PC-9 (cell line): ENCODE measurements around the gene TRABD2B. TPM values are rescaled to one million over a fixed set of nuclear protein-coding genes. Genes with fewer than 3 reads are reported as not detected.

Source experiments
- BruUV-seq: library from RNA; stranded (reverse); fragments of 400-500 nt; replicated peaks from 2 replicates; lab custom pipeline; 2021; lab: Mats Ljungman, UMichigan
- CTCF ChIA-PET: fragments of 300-600 bp; sonication (Branson Sonifier 250); formaldehyde crosslinking; loops from one replicate; lab custom pipeline; 2022; ENCODE audit warnings: antibody characterized with exemption; lab: Charles Lee
- POLR2A ChIA-PET: fragments of 300-600 bp; sonication (Branson Sonifier 250); formaldehyde crosslinking; loops from one replicate; lab custom pipeline; 2022; ENCODE audit warnings: antibody characterized with exemption; ENCODE audit not compliant: unreplicated experiment; lab: Charles Lee
- DNase-seq, 2 experiments: peaks; one replicate each; pipeline versions ENCODE4 v3.0.0 to v3.0.0-alpha.2; 2015 to 2022; ENCODE audit warnings: mixed read lengths in 1 of 2
- H2AFZ ChIP-seq: fragments of 200-600 bp; sonication (generic); 2 replicates; pipeline ENCODE4 v1.8.1; 2017; ENCODE audit warnings: antibody characterized with exemption
- H3F3A ChIP-seq: fragments of 200-600 bp; sonication (generic); 2 replicates; pipeline ENCODE4 v1.8.1; 2017; ENCODE audit warnings: antibody characterized with exemption, mild to moderate bottlenecking, low read depth; ENCODE audit not compliant: insufficient read depth
- H3K27ac ChIP-seq: fragments of 200-600 bp; sonication (generic); 2 replicates; pipeline ENCODE4 v1.6.1; 2016; ENCODE audit warnings: mixed run types
- H3K27me3 ChIP-seq: fragments of 200-600 bp; sonication (generic); 2 replicates; pipeline ENCODE4 v1.6.1; 2016; ENCODE audit warnings: low read depth, mixed run types; ENCODE audit not compliant: insufficient read depth
- H3K36me3 ChIP-seq: fragments of 200-600 bp; sonication (generic); 2 replicates; pipeline ENCODE4 v1.6.1; 2016; ENCODE audit warnings: low read depth, mixed run types
- H3K4me1 ChIP-seq: fragments of 200-600 bp; sonication (generic); replicated peaks from 2 replicates; pipeline ENCODE4 v1.6.1; 2016; ENCODE audit warnings: mixed run types; ENCODE audit not compliant: insufficient read depth
- H3K4me2 ChIP-seq: fragments of 200-600 bp; sonication (generic); 2 replicates; pipeline ENCODE4 v1.6.1; 2017; ENCODE audit warnings: mixed run types
- H3K4me3 ChIP-seq: fragments of 200-600 bp; sonication (generic); 2 replicates; pipeline ENCODE4 v1.6.1; 2016; ENCODE audit warnings: mixed run types
- H3K79me2 ChIP-seq: fragments of 200-600 bp; sonication (generic); 2 replicates; pipeline ENCODE4 v1.6.1; 2017; ENCODE audit warnings: low read depth, mixed run types
- H3K9me2 ChIP-seq: fragments of 200-600 bp; sonication (generic); 2 replicates; pipeline ENCODE4 v1.8.1; 2017; ENCODE audit warnings: mild to moderate bottlenecking; ENCODE audit not compliant: insufficient read depth
- H3K9me3 ChIP-seq: fragments of 200-600 bp; sonication (generic); 2 replicates; pipeline ENCODE4 v1.8.1; 2016; ENCODE audit warnings: low read depth; ENCODE audit not compliant: insufficient read depth
- H4K20me1 ChIP-seq: fragments of 200-600 bp; sonication (generic); 2 replicates; pipeline ENCODE4 v1.8.1; 2017; ENCODE audit not compliant: insufficient read depth
- CTCF ChIP-seq: fragments of 200-600 bp; sonication (generic); conservative IDR thresholded peaks from 2 replicates; pipeline ENCODE4 v1.6.1; 2017; ENCODE audit warnings: mixed run types, antibody characterized with exemption, mild to moderate bottlenecking, moderate library complexity
- EZH2 ChIP-seq: fragments of 200-600 bp; sonication (generic); IDR thresholded peaks from 2 replicates; pipeline ENCODE4 v1.8.0; 2017; ENCODE audit warnings: antibody characterized with exemption, low read depth
- intact Hi-C: fragments of 100-400 bp; cut with micrococcal nuclease; formaldehyde crosslinking; loops from one replicate; pipeline ENCODE4 v1.10.0; 2022; ENCODE audit not compliant: unreplicated experiment
- total RNA-seq: library from RNA; stranded (reverse); gene quantifications from 2 replicates; pipeline ENCODE4 v1.2.3, GENCODE V29; 2021

TRABD2B gene
- total RNA-seq, 1 experiment from 2014 or later, result not detected

GRCh38 chr1:47894410-47895278 lies 102.5 kb downstream of the TRABD2B start:
- Histone ChIP-seq H3K27me3 (no peaks in the 10 kb centered on the region), H3K9me3 (no peaks in the 10 kb centered on the region), H3K79me2 (no peaks in the 10 kb centered on the region), H3K4me3 (no peak overlapping the region), H3K27ac (no peak overlapping the region), H2AFZ (no peak overlapping the region), H3K4me2 (no peak overlapping the region), H4K20me1 (no peaks in the 10 kb centered on the region), H3K9me2 (no peaks in the 10 kb centered on the region), H3K4me1 (0 out of 2 replicates have a peak, but pooled peaks cover 10% of the 10 kb centered on the region), H3K36me3 (no peaks in the 10 kb centered on the region), H3F3A (no peaks in the 10 kb centered on the region)
- BruUV-seq, result no TSS peak
- ChIA-PET POLR2A (no interaction called here), CTCF (no interaction called here)
- intact Hi-C loops, result no loop called here
- no peak for TF ChIP-seq EZH2
- TF ChIP-seq CTCF, result no peak
- peak; percentile 4 to 82 for DNase-seq

- Histone ChIP-seq H3K4me3 (no peak overlapping the region), H3K36me3 (no peaks in the 10 kb centered on the region), H3K27ac (no peak overlapping the region), H3K9me3 (no peaks in the 10 kb centered on the region), H3K4me2 (no peak overlapping the region), H3K4me1 (0 out of 2 replicates have a peak, but pooled peaks cover 10% of the 10 kb centered on the region), H3K79me2 (no peaks in the 10 kb centered on the region), H4K20me1 (no peaks in the 10 kb centered on the region), H2AFZ (no peak overlapping the region), H3F3A (no peaks in the 10 kb centered on the region), H3K27me3 (no peaks in the 10 kb centered on the region), H3K9me2 (no peaks in the 10 kb centered on the region)
- BruUV-seq, result no TSS peak
- ChIA-PET POLR2A (no interaction called here), CTCF (interaction anchor here (0.7 kb wide), 1 partner anchor 1060 kb away, joined by 5 read pairs; no protein-coding TSS in a partner anchor)
- no peak for DNase-seq
- no peak for TF ChIP-seq CTCF
- no peak for TF ChIP-seq EZH2
- intact Hi-C loops, result no loop called here
These were observed 103.8 kb downstream of the TRABD2B start for GRCh38 chr1:47893412-47893811.

GRCh38 chr1:47890779-47891178 lies 106.4 kb downstream of the TRABD2B start:
- H3K9me3 ChIP-seq, result no peaks in the 10 kb centered on the region
- H3K4me2 ChIP-seq, result no peak overlapping the region
- H3K27ac ChIP-seq, result no peak overlapping the region
- no TSS peak for BruUV-seq
- no peak for TF ChIP-seq CTCF
- TF ChIP-seq EZH2, result no peak
- H3K27me3 ChIP-seq, result no peaks in the 10 kb centered on the region
- H3F3A ChIP-seq, result no peaks in the 10 kb centered on the region
- no peaks in the 10 kb centered on the region for H4K20me1 ChIP-seq
- DNase-seq, result no peak
- no peak overlapping the region for H3K4me3 ChIP-seq
- H2AFZ ChIP-seq, result no peak overlapping the region
- CTCF ChIA-PET, result no interaction called here
- intact Hi-C loops, result no loop called here
- H3K4me1 ChIP-seq, result 0 out of 2 replicates have a peak, but pooled peaks cover 10% of the 10 kb centered on the region
- H3K9me2 ChIP-seq, result no peaks in the 10 kb centered on the region
- H3K36me3 ChIP-seq, result no peaks in the 10 kb centered on the region
- POLR2A ChIA-PET, result no interaction called here
- no peaks in the 10 kb centered on the region for H3K79me2 ChIP-seq
